GM19468 (cell line): ENCODE measurements around the gene HEMK1.

Experiments used
- ATAC-seq: cut with Tn5 transposase; IDR thresholded peaks from one replicate; pipeline ENCODE4 v1.9.1; 2021; ENCODE audit warnings: mild to moderate bottlenecking, moderate library complexity, moderate number of reproducible peaks; ENCODE audit not compliant: unreplicated experiment; ENCODE audit errors: extremely low read depth

The HEMK1 gene

DNA sequence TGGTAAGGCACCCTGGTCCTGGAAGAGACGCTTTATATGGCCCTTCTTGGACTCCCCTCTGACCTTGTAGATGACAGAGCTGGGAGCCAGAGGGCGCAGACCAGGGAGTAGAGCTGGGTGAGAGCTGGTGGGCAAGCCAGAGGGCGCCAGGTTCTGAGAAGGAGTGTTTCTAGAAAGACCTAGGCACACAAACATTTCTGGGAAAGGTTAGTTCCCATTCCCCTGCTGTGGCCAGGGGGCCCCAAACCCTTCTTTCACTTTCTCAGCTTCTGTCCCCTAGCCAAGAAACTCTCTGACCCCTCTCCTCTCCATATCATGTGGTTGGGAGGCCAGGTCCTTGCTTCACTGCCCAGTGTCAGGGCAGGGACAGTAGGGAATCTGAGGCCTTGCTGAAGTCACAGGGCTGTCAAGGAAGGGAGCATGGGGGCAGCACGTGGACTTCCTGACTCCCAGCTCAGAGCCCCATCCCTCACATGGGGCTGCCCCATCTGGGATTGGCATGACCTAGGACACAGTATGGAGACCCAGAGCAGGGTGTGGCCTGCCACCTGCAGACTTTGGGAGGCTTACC is 3.6 kb downstream of the HEMK1 start:
- ATAC-seq: no peak

DNA sequence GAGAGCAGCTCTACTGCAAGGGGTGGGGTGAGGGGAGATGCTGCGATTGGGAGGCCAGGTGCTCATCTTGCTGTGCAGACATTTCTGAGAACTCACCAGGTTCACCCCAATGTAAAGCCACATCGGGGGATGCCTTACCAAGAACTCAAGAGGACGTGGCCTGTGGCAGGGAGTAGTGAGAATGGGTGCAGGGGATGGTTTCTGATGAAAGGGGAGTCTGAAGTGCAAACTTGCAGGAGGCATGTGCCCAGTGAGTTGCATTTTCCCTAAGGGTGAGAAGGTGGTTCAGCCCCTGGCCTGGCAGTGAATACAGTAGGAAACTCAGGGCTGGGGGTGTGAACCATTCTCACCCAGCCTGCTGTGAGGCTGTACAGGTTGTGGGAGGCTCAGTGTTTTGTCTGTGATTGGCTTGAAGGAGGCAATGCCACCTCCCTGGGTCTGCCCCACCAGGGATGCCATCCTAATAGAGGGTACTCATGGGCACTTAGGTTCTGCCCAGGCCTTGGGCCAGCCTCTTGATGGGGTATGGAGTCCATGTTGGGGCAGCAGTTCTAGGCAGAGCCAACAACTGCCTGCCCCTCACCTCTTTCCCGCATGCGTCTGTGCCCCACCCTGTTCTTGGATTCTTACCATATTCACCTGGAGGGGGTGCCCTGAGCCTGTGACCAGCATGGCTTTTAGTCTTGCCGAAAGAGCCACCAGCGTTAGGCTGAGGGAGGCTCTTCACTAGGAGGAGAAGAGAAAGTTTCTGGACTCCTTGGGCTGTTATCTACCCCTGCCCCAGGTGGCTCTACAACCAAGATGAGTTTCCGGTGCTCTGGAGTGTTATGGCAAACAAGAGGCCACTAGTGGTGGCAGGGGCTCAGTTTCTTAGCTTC is 4.5 kb downstream of the HEMK1 start:
- no peak for ATAC-seq

DNA sequence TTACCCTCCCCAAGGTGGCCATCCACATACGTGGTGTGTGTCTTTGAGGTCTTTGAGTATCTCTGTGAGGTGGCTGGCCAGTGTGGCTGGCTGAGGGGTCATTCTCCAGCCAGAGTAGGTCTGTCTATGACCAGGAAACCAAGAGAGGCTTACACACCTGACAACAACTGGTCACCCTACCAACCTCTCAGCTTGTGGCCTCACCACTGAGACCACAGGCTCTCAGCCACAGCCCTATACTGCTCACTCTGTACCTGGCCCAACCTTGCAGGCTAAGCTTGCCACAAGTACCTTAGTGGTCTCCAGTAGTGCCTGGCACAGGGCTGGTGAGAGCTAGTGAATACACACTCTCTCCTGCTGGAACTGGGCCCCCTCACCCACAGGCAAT is 5.1 kb downstream of the HEMK1 start:
- no peak for ATAC-seq

DNA sequence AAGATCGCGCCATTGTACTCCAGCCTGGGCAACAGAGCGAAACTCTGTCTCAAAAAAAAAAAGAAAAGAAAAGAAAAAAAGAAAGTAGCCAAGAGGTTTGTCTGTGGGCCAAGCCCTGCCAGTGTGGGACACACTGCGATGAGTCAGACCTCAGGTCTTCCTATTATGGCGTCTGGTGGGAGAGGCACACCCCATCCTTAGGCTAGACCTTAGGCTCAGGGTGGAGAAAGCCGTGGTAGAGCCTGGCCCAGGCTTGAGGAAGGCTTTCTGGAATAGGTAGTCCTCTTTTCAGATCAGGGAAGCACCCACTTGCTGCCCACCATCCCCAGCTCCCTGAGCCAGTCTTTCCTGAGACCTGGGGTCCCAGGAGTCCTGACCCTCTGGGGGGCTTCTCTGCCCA is 6.0 kb downstream of the HEMK1 start:
- no peak for ATAC-seq

DNA sequence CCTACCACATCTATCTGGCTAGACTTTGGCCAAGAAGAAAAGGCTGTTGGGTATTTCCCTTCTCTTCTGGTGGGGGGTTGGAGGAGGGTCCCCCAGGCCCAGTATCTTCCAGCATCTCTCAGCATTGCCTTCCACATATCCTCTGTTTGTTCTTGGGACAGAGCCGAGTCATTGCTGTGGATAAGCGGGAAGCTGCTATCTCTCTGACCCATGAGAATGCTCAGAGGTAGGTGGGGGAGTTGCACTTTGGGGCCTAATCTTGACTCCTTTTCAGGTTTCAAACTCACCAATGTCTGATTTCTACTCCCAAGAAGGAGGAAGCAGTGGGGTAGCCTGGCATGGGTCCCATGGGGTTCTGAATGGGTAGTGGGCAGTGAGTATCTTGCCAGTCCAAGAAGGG is 8.0 kb downstream of the HEMK1 start:
- ATAC-seq: no peak

DNA sequence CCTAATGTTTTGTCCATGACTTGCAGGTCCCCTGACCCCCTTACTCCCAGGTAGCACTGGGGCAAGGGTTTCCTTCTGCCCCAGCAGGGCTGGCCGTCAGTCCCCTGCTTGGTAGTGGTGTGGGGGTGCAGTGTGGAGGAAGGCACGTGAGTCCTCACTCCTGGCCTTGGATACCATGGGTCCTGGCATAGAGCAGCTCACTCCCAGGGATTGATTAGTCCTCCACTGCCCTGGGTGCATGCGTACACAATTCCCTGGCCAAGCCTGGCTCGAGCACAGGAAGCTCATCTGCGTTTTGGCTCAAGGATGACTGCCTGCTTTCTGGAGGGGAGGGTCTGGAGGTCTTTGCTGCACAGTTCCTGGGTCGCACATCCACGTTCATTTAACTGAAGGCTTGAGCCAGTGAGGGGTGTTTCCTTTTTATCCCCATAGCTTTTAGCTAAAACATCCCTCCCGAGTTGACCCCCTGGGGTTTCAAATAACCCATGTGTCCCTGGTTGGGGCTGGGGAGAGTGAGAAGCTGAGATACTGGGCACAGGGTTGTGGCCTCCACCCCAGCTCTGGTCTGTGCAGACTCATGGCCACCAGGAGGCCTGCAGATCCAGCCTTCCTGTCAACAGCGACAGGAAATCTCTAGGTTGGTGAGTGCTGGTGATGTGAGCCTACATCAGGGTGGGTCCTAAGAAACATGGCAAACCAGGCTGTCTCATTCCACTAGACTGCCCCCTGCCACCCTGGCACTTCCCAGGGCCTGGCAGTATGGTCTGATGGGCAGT is 11.5 kb downstream of the HEMK1 start:
- no peak for ATAC-seq

DNA sequence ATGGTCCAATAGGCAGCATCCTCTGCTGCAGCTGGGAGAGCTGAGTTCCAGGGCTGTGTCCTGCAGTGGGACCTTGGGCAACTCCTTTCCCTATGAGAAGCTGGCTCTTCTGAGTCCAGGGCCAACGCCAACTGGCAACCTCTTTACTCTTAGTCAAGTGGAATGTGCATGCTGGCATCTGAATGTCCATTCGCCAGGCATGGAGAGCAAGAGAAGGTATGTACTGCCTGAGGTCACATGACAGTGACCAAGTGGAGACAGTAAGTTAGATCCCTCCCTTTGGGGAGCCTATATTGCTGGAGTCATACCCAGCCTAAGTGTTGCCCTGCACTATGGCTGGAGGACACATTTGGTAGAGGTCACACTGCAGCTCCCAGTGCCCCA is 12.1 kb downstream of the HEMK1 start:
- ATAC-seq: no peak

DNA sequence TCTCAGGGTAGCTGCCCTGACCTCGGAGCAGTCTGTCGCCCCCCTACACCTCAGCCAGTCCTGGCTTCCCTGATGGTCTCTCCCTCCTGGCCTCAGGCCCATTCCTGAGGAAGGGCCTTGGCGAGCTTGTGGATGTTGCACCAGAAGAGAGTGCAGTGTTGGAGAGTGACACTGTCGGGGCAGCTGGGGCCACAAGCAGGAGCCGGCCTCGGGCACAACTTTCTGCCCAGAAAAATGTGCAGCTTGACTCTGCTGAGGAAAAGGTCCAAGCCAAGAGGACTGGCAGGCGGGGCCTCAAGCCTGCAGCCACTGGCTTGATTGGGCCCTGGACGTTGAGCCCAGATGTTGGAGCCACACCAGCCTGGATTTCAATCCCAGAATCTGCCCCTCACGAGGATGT is 12.8 kb downstream of the HEMK1 start:
- no peak for ATAC-seq

DNA sequence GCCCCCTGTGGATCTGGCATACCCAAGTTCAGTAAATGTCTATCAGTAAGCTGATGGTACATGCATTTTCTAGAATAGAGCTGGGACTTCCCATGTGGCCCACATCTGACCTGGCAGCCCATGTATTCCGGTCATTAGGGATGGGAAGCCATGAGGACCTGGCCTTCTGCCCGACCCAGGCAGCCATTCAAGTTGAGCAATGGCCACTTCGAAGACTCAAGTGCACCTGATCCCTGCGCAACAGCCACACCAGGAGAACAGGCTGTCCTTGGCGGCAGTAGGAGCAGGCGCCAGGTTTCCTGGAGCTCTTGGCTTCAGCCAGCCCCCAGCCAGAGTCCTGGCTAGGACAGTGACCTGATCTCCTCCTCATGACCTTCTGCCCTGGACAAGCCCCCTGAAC is 14.6 kb downstream of the HEMK1 start:
- ATAC-seq: no peak

DNA sequence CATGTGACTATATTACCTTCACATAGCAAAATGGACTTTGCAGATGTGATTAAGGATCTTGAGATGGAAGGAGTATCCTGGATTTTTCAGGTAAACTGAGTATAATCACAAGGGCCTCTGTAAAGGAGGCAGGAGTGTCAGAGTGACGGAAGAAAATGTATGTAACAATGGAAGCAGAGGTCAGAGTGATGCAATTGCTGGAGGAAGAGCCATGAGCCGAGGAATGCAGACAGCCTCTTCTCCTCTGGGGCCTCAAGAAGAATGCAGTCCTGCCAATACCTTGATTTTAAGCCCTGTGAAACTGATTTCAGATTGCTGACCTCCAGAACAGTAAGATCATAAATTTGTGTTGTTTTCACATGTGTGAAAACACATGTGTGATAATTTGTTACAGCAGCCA is 15.1 kb downstream of the HEMK1 start:
- ATAC-seq: no peak

DNA sequence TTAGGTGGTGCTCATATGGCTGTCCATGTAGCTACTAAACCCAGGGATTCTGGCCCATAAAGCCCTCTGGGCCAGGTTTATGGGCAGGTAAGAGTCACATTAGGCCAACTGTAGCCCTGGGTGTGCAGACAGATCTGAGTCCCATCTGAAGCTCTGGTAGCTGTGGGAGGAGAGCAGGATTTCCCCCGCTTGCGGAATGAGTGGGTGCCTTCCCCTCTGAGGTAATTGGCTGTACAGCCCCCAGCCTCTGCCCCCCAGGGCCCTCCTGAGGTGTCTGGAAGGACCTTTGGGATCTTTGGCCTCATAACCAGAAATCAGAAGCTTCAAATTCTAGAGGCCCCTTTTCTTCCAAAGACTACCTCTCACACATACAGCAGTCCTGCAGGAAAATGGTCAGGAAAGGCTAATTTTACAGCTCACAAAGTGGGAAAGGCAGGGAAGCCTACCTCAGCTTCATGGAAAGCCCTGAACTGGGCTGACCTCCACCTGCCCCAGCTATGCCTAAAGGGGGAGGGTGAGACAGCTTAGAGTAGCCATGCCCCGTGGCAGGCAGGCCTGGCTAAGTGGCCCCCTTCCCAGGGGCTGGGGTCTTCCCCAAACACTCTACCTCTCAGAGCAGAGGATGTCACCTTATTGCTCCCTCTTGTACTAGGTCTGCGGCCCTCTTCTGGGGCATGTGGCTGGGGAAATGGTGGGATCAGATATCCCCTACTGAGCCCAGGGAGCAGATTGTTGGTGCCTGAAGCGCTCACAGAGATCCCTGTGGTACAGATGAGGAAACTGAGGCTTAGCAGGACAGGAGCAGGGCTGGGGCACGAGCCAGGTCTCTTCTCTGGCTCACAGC is 16.8 kb downstream of the HEMK1 start:
- ATAC-seq: no peak

DNA sequence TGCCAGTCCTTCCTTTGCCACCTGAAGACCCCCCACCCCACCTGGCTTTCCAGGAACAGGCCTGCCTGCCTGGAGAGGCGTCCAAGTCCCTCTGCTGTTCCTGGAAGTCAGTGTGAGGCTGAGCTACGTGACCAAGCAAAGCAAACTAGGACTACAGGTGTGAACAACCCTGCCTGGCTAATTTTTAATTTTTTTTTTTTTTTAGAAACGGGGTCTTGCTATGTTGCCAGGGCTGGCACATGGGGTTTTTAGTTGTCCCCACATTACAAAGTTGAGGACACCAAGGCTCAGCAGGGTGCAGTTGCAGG is 17.4 kb downstream of the HEMK1 start:
- no peak for ATAC-seq

DNA sequence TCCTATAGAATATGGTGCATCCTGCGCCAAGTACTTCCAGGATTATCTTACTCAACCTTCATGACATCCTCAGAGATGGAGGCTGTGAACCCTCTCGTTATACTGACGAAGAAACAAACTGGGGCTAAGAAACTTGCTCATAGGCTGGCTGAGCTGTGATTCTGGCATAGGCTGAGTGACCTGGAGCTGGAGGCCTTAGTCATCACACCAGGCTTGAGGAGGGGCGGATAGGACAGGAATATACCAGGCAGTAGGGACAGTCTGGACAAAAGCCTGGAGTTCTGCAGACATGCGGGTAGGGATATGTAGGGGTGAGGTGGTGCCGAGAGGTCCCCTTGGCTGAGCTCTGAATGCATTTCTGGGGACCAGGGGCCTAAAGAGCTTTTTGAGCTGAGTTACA is 18.1 kb downstream of the HEMK1 start:
- no peak for ATAC-seq

DNA sequence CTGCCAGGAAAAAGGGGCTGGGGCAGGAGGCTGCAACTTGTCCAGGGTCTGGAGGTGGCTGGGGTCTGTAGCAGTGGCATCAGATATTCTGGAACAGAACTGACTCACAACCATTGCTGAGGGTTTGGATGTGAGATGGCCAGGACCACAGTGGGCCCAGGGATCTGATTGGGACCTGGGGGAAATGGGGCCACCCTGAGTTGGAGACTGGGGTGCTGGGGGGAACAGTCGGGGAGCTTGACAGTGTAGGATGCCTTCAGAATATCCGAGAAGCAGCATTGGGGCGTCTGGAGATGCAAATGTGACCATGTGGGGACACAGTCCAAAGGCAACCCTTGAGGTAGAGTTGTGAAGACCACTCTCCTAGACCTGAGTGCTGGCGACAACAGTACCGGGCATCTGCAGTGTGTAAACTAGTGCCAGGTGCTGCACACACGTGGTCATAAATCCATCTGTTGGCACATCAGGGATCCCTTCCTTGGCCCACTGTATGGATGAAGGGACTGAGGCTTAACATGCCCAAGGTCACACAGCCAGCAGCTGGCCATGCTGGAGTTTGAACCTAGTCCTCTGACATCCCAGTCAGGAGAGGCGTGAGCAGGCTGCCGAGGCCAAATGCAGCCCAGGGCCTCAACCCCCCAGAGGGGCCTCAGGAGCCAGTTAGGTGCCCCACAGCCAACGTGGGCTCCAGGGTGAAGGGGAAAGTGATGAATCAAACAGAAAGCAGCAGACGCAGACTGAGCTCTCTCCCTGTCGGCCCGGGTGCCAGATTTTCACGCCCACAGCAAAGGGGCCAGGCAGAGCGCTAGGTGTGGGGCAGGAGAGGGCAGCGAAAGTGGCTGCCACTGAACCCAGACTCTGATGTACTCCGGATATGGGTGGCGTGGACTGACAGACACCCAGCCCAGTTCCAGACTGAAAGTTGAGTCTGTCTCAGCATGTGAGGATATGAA is 18.8 kb downstream of the HEMK1 start:
- no peak for ATAC-seq

DNA sequence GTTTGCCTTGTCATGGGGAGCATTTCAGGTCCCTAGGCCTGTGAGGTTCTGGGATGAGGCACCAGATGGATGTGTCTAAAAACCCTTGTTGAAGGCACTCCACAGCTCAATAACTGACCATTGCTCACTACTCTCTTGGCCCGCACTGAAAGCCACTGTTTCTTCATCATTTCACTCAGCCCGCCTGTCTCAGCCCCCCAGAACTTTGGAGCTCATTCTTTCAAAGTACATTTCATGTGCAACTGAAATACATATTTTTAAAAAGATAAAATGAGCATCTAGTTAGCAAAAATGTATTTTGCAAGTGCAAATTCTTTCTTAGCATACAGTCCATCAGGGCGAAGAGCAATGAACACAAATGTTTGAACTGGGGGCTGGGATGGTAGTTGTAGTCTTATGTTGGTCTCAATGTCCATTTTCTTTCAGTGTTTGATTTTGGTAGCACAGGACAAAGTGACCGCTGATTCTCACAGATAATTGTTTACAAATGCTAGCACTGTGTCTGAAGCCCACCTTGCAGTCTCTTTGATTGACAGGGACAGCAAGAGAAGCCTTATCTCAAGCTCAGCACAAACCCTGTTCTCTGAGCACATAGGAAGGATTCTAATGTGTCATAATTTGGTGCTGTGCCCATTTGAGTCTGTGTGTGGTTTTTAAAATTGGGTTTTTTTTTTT is 19.6 kb downstream of the HEMK1 start:
- no peak for ATAC-seq

DNA sequence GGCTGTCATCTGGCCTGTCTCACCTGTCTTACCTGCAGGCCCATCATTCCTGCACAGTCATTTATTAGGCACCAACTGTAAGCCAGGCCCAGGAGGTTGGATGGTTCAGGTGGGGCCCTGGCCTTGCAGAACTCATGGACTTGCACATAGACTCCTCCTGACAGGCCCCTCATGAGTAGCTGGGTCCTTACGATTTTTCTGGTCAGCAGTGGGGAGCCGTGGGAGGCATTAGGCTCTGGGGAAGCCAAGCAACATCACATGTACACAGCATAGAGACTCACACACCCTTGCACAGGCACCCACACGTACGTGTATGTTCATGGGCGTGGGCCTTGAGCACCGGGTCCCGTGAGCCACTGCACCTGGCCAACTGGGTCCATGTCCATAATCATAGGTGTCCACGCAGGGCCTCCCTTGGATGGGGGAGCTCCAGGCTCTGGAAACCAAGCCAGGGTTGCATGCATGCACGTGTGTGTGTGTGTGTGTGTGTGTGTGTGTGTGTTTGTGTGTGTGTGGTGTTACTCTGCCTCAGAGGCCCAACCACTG is 21.9 kb downstream of the HEMK1 start:
- no peak for ATAC-seq

DNA sequence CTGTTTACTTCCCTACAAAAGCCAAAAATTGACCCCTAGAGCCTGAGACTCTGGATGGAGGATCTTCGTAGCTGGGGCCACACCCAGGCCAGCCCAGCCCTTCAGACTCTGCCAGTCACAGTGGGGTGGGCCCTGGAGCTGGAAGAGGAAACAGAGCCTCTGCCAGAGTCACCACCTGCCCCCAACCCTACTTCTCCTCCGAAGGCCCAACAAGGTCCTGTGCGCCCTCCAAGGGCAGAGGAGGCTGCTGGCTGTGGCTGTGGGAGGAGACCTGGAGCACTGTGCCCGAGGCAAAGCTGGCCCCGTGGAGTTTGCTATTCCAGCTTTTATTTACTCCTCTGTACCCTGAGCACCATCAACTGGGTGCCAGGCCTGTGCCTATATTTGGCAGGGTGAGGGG is 23.2 kb downstream of the HEMK1 start:
- no peak for ATAC-seq

DNA sequence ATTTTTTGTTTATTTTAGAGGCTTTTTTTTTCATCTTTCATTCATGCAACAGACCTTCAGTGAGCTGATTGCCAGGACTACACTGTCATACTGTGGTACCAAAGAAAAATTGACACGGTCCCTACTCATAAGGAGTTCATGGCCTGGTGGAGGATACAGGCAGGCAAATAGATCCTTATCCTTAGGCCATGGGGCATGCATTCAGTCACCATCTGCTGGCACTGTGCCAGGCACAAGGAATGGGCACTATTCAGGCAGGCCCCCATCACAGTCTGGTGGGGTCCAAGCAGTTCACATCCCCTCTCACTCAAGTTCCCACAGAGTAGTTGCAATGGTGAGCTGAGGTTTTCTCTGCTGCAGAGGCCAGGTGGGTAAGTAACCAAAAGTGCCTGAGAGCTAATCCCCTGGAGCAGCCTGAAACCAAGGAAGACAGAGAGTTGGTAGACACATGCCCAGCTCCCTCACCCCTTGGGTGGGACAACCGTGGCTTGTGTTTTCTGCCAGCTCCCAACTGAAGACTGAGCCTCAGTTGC is 25.0 kb downstream of the HEMK1 start:
- no peak for ATAC-seq
